Adrenal gland (tissue), 12 donors: ENCODE measurements around the gene PYM1. TPM values are rescaled to one million over a fixed set of nuclear protein-coding genes. Genes with fewer than 3 reads are reported as not detected.
"Not testable (repeated sequence)": the region's sequence is repeated elsewhere in the genome, so short reads cannot be mapped to it uniquely, and the experiment has no call there.

Experiments used
- DNase-seq, 7 donors: peaks; one replicate each; pipeline ENCODE4 v3.0.0-alpha.2; 2019 to 2020
- H3K27ac ChIP-seq, 5 donors: fragments of 200-600 bp; sonication (generic) in 4 of 5; 1 replicate in 3 of 5; 2 replicates in 2 of 5; pipeline versions ENCODE4 v1.5.1 to v1.8.0; 2016 to 2020; ENCODE audit warnings: mild to moderate bottlenecking in 1 of 5
- H3K27me3 ChIP-seq: fragments of 200-600 bp; 2 replicates; pipeline ENCODE4 v1.8.0; 2021
- H3K36me3 ChIP-seq, 2 donors: fragments of 200-600 bp; replicated peaks in 1 of 2; 1 replicate in 1 of 2; 2 replicates in 1 of 2; pipeline versions ENCODE4 v1.5.1 to v1.8.0; 2018 to 2022
- H3K4me1 ChIP-seq, 2 donors: fragments of 200-600 bp; replicated peaks in 1 of 2; 1 replicate in 1 of 2; 2 replicates in 1 of 2; pipeline versions ENCODE4 v1.5.1 to v1.8.0; 2018 to 2021
- H3K4me3 ChIP-seq, 4 donors: fragments of 200-600 bp; sonication (generic) in 3 of 4; one replicate each; pipeline ENCODE4 v1.5.1; 2016 to 2018
- H3K9me3 ChIP-seq, 3 donors: fragments of 200-600 bp; sonication (generic) in 1 of 3; replicated peaks in 1 of 3; 1 replicate in 2 of 3; 2 replicates in 1 of 3; pipeline versions ENCODE4 v1.5.1 to v1.8.0; 2016 to 2021
- POLR2A ChIP-seq, 2 donors: fragments of 450-650 bp; IDR thresholded peaks; one replicate each; pipeline ENCODE4 v1.6.1; 2017; ENCODE audit warnings: antibody characterized with exemption in 2 of 2, mild to moderate bottlenecking in 2 of 2, moderate library complexity in 1 of 2
- WGBS, 4 donors: extraction: QIAGEN DNeasy Blood & Tissue Kit in 2 of 4; methylation state at CpG; one replicate each; pipeline versions ENCODE4 v1.1.5 to v1.1.7; 2013 to 2017; 5-methylcytosine and 5-hydroxymethylcytosine counted together
- intact Hi-C, 2 donors: fragments of 100-400 bp; cut with DNase I; formaldehyde crosslinking; loops; one replicate each; pipeline versions ENCODE4 v1.14.1 to v1.15.0; 2022 to 2023
- polyA plus RNA-seq, 3 donors: library from polyadenylated mRNA; stranded (reverse); fragments of 200-250 nt in 2 of 3; fragments of 350-450 nt in 1 of 3; fragmentation: Illumina TruSeq in 1 of 3; extraction: RNeasy Lipid Tissue Mini Kit (QIAGEN cat#74804) in 1 of 3; gene quantifications; one replicate each; pipeline ENCODE4 v1.2.3, GENCODE V29; 2013 to 2014
- total RNA-seq, 9 donors: library from RNA; depleted of rRNA in 4 of 9; stranded (reverse); fragments of >200 nt in 4 of 9; fragments of 120-200 nt in 1 of 9; fragmentation: NEBNext Ultra II Directional in 1 of 9; extraction: Animal tissue kit (Norgen Biotek cat#: 25700) in 1 of 9; gene quantifications; one replicate each; pipeline versions ENCODE4 v1.1.0 to v1.2.4, GENCODE V29; 2013 to 2023
- TF ChIP-seq, protein P1 (sequence below), 6 experiments: fragments of 450-650 bp in 4 of 6; fragments of 200-600 bp in 2 of 6; sonication (generic) in 1 of 6; IDR thresholded peaks; 1 replicate in 5 of 6; 2 replicates in 1 of 6; pipeline versions ENCODE4 v1.5.1 to v1.8.0; 2016 to 2021; ENCODE audit warnings: antibody characterized with exemption in 6 of 6, mild to moderate bottlenecking in 2 of 6, moderate library complexity in 1 of 6
- donor health status: healthy with polysubstance abuse.
- donor health status: Bipolar disorder and iron deficiency.
- donor health status: DM: yes; HTN: yes; CAD: no.
- donor health status: DM: no; HTN: no; CAD: no.
- donor health status: DM: no; HTN: no; CAD: no.
- donor health status: DM: yes; HTN: yes; CAD: no.

The PYM1 gene
- total and polyA plus RNA-seq, 12 donors = 32.1 to 60.9 (median 43.5) TPM

DNA sequence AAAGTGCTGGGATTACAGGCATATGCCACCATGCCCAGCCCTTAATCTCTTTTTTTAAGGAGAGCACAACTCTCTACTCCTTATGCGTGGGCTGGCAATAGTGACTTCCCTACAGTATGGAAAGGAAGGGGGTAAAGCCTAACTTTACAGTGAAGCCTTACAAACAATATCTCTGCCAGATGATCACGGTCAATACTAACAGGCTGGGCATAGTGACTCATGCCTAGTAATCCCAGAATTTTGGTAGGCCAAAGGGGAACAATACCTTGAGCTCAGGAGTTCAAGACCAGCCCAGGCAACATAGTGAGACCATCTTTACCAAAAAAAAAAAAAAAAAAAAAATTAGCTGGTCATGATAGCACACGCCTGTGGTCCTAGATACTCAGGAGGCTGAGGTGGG is 5.6 kb downstream of the PYM1 start:
- intact Hi-C loops = no loop called here
- H3K9me3 ChIP-seq = no peaks in the 10 kb centered on the region
- no peak overlapping the region for H3K4me3 ChIP-seq
- H3K27ac ChIP-seq = no peak overlapping the region
- WGBS, 4 donors = 78 to 95% (median 87%) methylated on average over 3 of the region's 3 CpGs
- peaks cover 6 to 37% of the 10 kb centered on the region in 2 donors for H3K4me1 ChIP-seq
- no peak for DNase-seq
- H3K27me3 ChIP-seq = no peaks in the 10 kb centered on the region
- H3K36me3 ChIP-seq = no peaks in the 10 kb centered on the region
- TF ChIP-seq, protein P1, sequence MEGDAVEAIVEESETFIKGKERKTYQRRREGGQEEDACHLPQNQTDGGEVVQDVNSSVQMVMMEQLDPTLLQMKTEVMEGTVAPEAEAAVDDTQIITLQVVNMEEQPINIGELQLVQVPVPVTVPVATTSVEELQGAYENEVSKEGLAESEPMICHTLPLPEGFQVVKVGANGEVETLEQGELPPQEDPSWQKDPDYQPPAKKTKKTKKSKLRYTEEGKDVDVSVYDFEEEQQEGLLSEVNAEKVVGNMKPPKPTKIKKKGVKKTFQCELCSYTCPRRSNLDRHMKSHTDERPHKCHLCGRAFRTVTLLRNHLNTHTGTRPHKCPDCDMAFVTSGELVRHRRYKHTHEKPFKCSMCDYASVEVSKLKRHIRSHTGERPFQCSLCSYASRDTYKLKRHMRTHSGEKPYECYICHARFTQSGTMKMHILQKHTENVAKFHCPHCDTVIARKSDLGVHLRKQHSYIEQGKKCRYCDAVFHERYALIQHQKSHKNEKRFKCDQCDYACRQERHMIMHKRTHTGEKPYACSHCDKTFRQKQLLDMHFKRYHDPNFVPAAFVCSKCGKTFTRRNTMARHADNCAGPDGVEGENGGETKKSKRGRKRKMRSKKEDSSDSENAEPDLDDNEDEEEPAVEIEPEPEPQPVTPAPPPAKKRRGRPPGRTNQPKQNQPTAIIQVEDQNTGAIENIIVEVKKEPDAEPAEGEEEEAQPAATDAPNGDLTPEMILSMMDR (IDR thresholded peaks at IDR 0.05) = no peak
- no peak for TF ChIP-seq POLR2A (IDR thresholded peaks at IDR 0.05)

DNA sequence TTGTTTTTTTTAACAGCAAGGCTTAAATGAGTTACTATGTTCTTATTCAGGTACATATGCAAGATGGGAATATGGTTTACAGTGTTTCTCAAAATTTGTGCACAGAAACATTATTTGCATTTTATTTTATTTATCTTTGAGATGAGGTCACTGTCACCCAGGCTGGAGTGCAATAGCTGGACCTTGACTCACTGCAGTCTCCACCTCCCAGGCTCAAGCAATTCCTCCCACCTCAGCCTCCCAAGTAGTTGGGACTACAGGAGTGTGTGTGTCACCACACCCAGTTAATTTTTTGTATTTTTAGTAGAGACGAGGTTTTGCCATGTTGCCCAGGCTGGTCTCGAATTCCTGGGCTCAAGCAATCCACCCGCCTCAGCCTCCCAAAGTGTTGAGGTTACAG is 8.7 kb downstream of the PYM1 start:
- WGBS, 4 donors = 75 to 82% (median 77%) methylated on average over 3 of the region's 3 CpGs
- peak in 1 of 7 donors; percentile 20 for DNase-seq
- H3K27ac ChIP-seq, H3K36me3 ChIP-seq, H3K27me3 ChIP-seq, H3K9me3 ChIP-seq, H3K4me3 ChIP-seq, intact Hi-C loops: not testable (repeated sequence)
- H3K4me1 ChIP-seq = peaks cover 0 to 35% of the 10 kb centered on the region in 2 donors

DNA sequence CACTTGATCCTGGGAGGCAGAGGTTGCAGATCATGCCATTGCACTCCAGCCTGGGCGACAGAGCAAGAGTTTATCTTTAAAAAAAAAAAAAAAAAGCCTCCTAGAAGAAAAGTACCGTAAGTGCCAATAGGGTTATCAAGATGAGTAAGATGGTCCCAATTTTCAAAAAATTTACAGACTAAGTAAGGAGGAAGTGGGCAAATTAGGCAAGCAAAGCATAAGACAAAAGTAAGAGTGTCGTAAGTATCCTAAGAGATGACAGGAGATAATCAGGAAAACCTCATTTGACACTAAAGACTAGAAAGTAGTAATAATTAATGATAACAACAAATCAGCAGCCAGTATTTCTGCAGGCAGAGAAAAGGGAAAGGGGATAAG is 12.2 kb downstream of the PYM1 start:
- intact Hi-C loops = no loop called here
- H3K36me3 ChIP-seq = peaks cover 0 to 3% of the 10 kb centered on the region in 2 donors
- H3K4me1 ChIP-seq = peaks cover 0 to 24% of the 10 kb centered on the region in 2 donors
- H3K27ac ChIP-seq = no peak overlapping the region
- no peaks in the 10 kb centered on the region for H3K27me3 ChIP-seq
- TF ChIP-seq, protein P1 (IDR thresholded peaks at IDR 0.05) = no peak
- no peak for TF ChIP-seq POLR2A (IDR thresholded peaks at IDR 0.05)
- 39 to 63% (median 58%) methylated on average over 3 of the region's 3 CpGs for WGBS, 4 donors
- no peaks in the 10 kb centered on the region for H3K9me3 ChIP-seq
- H3K4me3 ChIP-seq = no peak overlapping the region
- DNase-seq = no peak

DNA sequence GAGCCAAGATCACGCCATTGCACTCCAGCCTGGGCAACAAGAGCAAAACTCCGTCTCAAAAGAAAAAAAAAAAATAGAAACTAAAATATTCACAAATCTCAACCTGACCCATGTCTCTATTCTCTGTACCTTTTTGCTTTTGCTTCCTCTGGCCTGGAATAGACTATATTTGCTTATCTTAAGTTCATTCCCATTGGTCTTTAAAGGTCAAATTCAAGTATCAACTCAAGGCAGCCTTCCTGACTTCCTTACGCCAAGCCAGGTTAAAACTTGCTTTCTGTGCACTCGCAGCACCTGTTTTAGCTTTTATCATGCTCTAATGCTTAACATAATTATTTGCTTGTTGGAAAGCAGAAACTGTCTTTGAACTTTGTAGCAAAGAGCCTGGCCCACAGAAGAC is 14.8 kb downstream of the PYM1 start:
- Histone ChIP-seq H3K27ac (no peak overlapping the region), H3K9me3 (no peaks in the 10 kb centered on the region), H3K36me3 (peaks cover 0 to 3% of the 10 kb centered on the region in 2 donors), H3K4me3 (no peak overlapping the region), H3K4me1 (peaks cover 6 to 35% of the 10 kb centered on the region in 2 donors), H3K27me3 (no peaks in the 10 kb centered on the region)
- DNase-seq = no peak
- no peak for TF ChIP-seq POLR2A (IDR thresholded peaks at IDR 0.05)
- TF ChIP-seq, protein P1 (IDR thresholded peaks at IDR 0.05) = no peak
- intact Hi-C loops = no loop called here
- WGBS, 4 donors = 85 to 94% (median 90%) methylated on average over 4 of the region's 4 CpGs

DNA sequence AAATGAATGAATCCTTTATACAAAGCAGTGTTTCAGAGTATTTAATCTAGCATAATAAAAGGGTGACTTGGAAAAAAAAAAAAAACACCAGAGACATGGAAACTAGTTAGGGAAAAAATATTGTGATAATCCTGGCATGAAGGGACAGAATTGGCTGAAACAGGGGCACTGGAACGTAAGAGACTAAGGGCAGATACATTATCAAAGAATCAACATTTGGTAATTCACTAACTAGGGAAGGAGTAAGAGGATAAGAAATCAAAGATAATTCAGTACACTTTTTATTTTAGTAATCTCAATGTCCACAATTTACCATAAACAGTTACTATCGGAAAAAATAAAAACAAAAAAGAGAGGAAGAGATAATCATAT is 18.2 kb downstream of the PYM1 start:
- WGBS, 4 donors = 29 to 51% (median 36%) methylated on average over 2 of the region's 2 CpGs
- Histone ChIP-seq H3K9me3 (no peaks in the 10 kb centered on the region), H3K27ac (peak overlapping the region in 2 of 5 donors; percentile 19 to 57), H3K4me3 (no peak overlapping the region), H3K36me3 (peaks cover 0 to 3% of the 10 kb centered on the region in 2 donors), H3K4me1 (peaks cover 6 to 24% of the 10 kb centered on the region in 2 donors), H3K27me3 (no peaks in the 10 kb centered on the region)
- no peak for DNase-seq
- TF ChIP-seq POLR2A (IDR thresholded peaks at IDR 0.05) = no peak
- TF ChIP-seq, protein P1 (IDR thresholded peaks at IDR 0.05) = no peak
- intact Hi-C loops = no loop called here
